ENCODE measurements around the gene TMEM9.

Gene TMEM9

GRCh38 chr1:201154389-201155165 is at the start of gene TMEM9:
Gene TMEM9, minus strand, starts transcription at chr1:201154474. Its CDS starts 551 bp downstream, at chr1:201153923.
- peak; percentile 96 to 98 for DNase-seq

DNA sequence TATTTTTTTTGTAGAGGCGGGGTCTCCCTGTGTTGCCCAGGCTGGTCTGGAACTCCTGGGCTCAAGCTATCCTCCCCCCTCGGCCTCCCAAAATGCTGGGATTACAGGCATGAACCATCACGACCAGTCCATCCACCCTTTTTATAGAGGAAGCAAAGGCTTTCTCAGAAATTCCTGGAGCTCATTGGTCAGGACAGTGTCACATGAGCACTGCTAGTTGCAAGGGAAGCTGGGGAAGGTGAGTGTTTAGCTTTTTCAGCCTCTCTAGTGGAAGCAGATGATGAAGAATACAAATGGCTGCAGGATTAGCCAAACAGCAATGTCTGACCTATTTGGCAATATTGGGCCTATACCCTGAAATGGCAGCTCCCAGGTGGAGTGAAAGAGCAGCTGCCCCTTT is 44.3 kb upstream of the TMEM9 start:
- no peak for DNase-seq

DNA sequence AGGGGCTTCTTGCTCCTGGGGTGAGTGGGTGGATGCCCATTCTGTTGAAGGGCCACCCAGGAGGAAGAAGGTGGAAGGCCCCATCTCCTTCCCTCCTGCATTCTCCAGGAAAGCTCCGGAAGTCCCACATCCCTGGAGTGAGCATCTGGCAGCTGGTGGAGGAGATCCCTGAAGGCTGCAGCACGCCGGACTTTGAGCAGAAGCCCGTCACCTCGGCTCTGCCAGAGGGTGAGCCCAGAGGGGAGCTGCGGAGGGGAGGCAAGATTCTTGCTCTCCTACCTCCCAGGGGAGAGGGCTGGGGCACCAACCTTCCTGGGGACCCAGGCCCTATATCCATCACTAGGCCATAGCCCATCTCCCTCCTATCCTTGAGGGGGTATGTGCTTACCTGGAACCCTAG is 39.8 kb upstream of the TMEM9 start:
- no peak for DNase-seq

GRCh38 chr1:201192261-201192788 is 38.1 kb upstream of the TMEM9 start:
- no peak for DNase-seq

- no peak for DNase-seq
Measured at GRCh38 chr1:201191653-201192260, 37.5 kb upstream of the TMEM9 start.

DNA sequence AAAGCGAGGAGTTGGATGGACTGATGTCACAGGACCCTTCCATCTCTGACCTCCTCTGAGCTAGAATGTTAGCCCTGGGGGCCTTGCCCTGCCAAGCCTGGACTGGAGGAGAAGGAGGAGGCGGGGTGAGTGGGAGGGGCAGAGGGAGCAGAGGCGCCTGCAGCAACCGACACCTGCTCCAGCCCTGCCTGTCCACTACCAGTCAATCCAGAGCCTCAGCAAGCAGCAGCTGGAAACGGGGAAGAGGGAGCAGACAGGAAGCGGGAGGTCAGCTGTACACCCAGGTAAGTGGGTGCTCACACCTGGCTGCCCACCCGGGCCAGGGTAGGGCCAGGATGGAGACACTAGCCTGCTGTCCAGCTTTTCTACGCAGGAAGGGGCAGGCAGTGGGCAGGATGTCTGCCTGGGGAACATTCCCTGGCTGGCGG is 36.4 kb upstream of the TMEM9 start, which contains the start of gene IGFN1:
Gene IGFN1, plus strand, starts transcription at position 201 of the 428 bp plus-strand sequence. CDS start 2,470 bp downstream, outside the sequence.
- DNase-seq, result no peak

- DNase-seq, result no peak
Measured at GRCh38 chr1:201190005-201190404, 35.7 kb upstream of the TMEM9 start.

- no peak for DNase-seq
Measured at GRCh38 chr1:201189085-201189484, 34.8 kb upstream of the TMEM9 start.

- DNase-seq, result no peak
Measured at GRCh38 chr1:201186192-201186591, 31.9 kb upstream of the TMEM9 start.

DNA sequence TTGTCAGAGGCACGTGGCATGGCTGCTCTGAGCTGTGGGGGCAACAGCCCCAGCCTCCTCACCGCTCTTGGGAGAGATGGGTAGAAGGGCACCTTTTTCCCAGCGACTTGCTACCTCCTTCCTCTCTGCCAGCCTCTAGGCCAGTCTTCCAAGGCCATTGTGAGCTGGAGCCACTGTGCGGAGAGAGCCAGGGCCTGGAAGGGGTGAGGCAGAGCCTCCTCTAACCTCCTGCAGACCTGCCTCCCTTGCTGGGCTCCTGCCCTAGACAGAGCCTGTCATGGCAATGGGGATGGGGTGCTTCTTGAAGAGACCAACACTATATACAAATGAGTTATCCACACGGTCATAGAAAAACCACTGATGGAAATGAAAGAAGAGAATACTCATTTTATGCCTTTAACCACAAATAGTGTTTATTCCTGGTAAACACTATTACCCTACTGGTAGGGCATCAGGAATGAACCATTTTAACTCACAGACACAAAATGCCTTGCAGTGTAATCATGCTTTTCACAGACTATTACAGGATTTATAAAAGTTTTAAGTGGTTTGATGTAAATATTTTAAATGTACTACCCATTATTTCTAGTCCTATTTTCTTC is 31.4 kb upstream of the TMEM9 start:
- no peak for DNase-seq

- no peak for DNase-seq
Measured at GRCh38 chr1:201185123-201185453, 30.8 kb upstream of the TMEM9 start.

DNA sequence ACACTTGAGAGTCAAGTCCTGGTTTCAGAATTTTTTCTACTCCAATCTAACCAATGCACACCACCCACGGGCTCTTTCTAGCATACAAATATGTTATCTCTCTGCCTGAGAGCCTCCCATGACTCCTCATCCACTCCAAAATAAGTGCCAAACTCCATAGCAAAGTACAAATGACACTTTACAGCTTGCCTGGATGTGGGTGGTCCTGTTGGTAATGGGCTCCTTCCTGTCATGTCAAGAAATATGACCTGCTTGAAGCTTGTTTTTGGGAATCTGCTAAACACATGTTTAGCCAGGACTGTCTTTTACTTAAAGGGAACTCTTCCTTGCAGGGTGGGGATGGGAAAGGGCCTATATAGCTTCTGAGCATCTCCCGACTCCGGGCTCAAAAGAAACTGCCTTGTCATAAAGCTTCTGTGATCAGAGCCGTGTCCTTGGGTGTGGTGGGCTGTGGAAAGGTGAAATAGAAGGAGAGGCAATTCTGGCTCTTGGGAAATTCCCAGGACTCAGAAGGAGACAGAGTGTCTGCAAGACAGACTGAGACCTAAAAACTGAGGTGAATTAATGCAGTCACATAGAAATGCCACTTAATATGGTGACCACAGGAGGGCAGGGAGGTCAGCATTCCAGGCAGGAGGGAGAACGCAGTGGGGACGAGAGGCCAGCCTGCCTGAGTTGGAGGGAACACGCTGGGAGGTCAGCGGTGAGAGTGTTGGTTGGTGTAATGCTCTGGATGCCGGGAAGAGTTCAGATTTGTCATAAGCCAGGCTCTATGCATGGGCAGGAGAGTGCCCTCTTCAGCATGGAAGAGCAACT is 30.2 kb upstream of the TMEM9 start:
- no peak for DNase-seq

DNA sequence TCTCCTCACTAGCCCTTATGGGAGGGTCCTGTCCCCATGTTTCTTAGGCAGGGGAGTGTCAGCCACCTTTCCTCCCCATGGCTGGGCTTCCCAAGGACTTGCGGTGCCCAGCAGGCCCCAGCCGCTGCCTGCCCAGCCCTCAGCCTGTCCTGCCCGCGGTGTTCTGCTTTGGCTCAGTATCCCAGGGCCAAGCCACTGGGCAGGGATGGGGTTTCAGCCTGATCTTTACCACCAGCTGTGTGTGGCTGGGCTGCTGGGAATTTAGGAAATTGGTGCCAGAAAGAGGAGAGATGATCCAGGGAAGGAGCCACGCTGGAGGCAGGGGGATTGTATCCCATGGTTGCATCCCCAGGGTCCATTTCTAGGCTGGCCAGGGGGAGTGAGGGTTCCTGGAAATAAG is 29.5 kb upstream of the TMEM9 start:
- no peak for DNase-seq

DNA sequence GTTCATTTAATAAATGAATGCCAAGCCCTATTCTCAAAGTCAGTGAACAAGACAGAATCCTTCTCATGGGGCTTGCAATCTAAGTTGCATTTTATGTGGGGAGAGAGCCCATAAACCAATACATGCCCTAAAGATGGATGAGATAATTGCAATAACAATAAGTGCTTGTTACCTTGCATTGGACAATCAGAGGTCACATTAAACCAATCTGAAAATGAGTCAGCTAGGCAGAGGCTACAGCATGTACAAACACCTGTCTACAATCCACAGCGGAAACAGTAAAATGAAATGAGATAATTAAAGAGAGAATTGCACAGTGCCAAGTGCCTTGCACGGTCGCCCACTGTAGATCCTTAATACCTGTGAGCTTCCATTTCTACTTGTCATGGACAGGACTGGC is 28.9 kb upstream of the TMEM9 start:
- no peak for DNase-seq

GRCh38 chr1:201181726-201182125 is 27.5 kb upstream of the TMEM9 start:
- no peak for DNase-seq

GRCh38 chr1:201181323-201181722 is 27.0 kb upstream of the TMEM9 start:
- DNase-seq, result no peak

GRCh38 chr1:201180901-201181300 is 26.6 kb upstream of the TMEM9 start:
- no peak for DNase-seq

DNA sequence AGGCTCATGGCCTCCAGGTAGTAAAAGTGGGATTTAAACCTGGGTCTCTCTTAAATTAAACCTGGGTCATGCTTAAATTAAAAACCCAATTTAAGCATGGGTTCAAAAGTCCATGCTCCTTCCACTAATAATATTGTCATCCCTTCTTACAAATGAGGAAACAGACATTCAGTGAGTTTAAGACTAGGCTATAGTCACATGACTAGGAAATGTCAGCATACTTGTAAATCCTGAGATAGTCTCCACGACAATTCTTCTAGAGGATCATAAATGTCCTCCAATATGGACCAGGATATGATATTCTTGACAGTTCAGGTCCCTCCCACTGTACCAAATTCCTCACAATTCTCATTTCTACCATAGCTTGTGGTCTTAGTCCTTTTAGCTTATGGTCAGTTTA is 25.9 kb upstream of the TMEM9 start:
- DNase-seq, result no peak

GRCh38 chr1:201178718-201179117 is 24.4 kb upstream of the TMEM9 start:
- no peak for DNase-seq

DNA sequence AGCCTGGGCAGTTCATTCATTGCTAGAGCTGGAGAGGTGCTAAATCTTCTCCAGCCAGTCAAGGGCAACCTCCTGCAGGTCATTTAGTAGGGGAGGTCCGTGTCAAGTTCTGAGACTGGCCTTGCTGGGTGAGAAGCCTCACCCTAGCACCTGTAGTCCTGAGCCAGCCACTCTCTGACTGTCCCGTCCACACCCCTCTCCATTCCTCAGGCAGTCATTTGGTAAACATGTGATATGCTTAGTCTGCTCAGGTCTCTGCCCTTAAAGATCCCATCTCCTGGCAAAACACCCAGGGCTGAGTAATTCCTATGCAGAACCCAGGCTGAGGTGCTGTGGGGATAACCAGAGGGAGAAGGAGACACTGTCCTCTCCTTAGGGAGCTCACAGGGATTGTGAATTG is 22.7 kb upstream of the TMEM9 start:
- no peak for DNase-seq

GRCh38 chr1:201175820-201176500 is 21.7 kb upstream of the TMEM9 start:
- DNase-seq, result no peak

- DNase-seq, result no peak
Measured at GRCh38 chr1:201173736-201174135, 19.5 kb upstream of the TMEM9 start.
